HEK293 (cell line): ENCODE data around the gene TMEM179.

Source experiments
- CTCF ChIA-PET: fragments of 350-600 bp; formaldehyde crosslinking; extraction: SDS; loops from one replicate; lab custom pipeline; 2021; ENCODE audit warnings: antibody characterized with exemption; lab: Yijun Ruan, JAX
- POLR2A ChIA-PET: fragments of 300-600 bp; formaldehyde crosslinking; extraction: SDS; loops from one replicate; lab custom pipeline; 2020; ENCODE audit warnings: antibody characterized with exemption, inconsistent platforms; lab: Yijun Ruan, JAX
- H3K27ac ChIP-seq: fragments of 200-500 bp; sonication (Bioruptor generic); 2 replicates; pipeline ENCODE4 v1.5.1; 2014; ENCODE audit warnings: low read depth, low read length, control low read depth, inconsistent platforms; ENCODE audit errors: extremely low read depth
- H3K36me3 ChIP-seq, 2 experiments: fragments of 200-500 bp in 1 of 2; sonication (Bioruptor generic) in 1 of 2; 1 replicate in 1 of 2; 2 replicates in 1 of 2; pipeline ENCODE4 v1.5.1; 2014 to 2017; ENCODE audit warnings: inconsistent platforms in 2 of 2, low read length in 2 of 2; ENCODE audit not compliant: control insufficient read depth in 2 of 2, insufficient read depth in 1 of 2
- H3K4me1 ChIP-seq: fragments of 200-500 bp; sonication (Bioruptor generic); 2 replicates; pipeline ENCODE4 v1.5.1; 2014; ENCODE audit warnings: mild to moderate bottlenecking, low read length, inconsistent platforms; ENCODE audit not compliant: control insufficient read depth, insufficient read depth
- H3K4me3 ChIP-seq: 2 replicates; pipeline ENCODE4 v1.5.1; 2011; ENCODE audit warnings: low read depth, mild to moderate bottlenecking, control low read depth, low read length, moderate library complexity
- H3K9me3 ChIP-seq: fragments of 200-500 bp; sonication (Bioruptor generic); 2 replicates; pipeline ENCODE4 v1.5.1; 2014; ENCODE audit warnings: low read depth, low read length, inconsistent platforms; ENCODE audit not compliant: control insufficient read depth, insufficient read depth
- ELK4 ChIP-seq: IDR thresholded peaks from 2 replicates; pipeline ENCODE4 v1.6.1; 2011; ENCODE audit warnings: mild to moderate bottlenecking, low read depth, low read length, borderline replicate concordance
- GFI1B ChIP-seq: fragments of 450-650 bp; formaldehyde crosslinking; IDR thresholded peaks from 2 replicates; pipeline ENCODE4 v1.5.1; 2016; ENCODE audit warnings: missing biosample characterization, missing genetic modification characterization
- HOXA7 ChIP-seq: sonication (generic); formaldehyde crosslinking; IDR thresholded peaks from 2 replicates; pipeline ENCODE4 v1.8.1; 2022; ENCODE audit warnings: missing genetic modification reagents, borderline replicate concordance
- KLF9 ChIP-seq: fragments of 450-650 bp; formaldehyde crosslinking; IDR thresholded peaks from 2 replicates; pipeline ENCODE4 v1.5.1; 2016; ENCODE audit warnings: missing biosample characterization, missing genetic modification characterization, low read depth
- MEIS1 ChIP-seq: sonication (generic); formaldehyde crosslinking; IDR thresholded peaks from 2 replicates; pipeline ENCODE4 v1.8.1; 2022; ENCODE audit warnings: missing genetic modification reagents, mild to moderate bottlenecking, borderline replicate concordance
- SCRT2 ChIP-seq: fragments of 450-650 bp; formaldehyde crosslinking; IDR thresholded peaks from 2 replicates; pipeline ENCODE4 v1.5.1; 2016; ENCODE audit warnings: missing biosample characterization, missing genetic modification characterization
- ZBTB49 ChIP-seq: fragments of 450-650 bp; formaldehyde crosslinking; IDR thresholded peaks from 2 replicates; pipeline ENCODE4 v1.5.1; 2016; ENCODE audit warnings: missing biosample characterization, missing genetic modification characterization, low read depth
- ZNF133 ChIP-seq: fragments of 450-650 bp; formaldehyde crosslinking; IDR thresholded peaks from 2 replicates; pipeline ENCODE4 v1.5.1; 2016; ENCODE audit warnings: missing biosample characterization, missing genetic modification characterization
- ZNF157 ChIP-seq: fragments of 450-650 bp; formaldehyde crosslinking; IDR thresholded peaks from 2 replicates; pipeline ENCODE4 v1.5.1; 2016; ENCODE audit warnings: missing biosample characterization, missing genetic modification characterization
- ZNF175 ChIP-seq: fragments of 450-650 bp; formaldehyde crosslinking; IDR thresholded peaks from 2 replicates; pipeline ENCODE4 v1.5.1; 2016; ENCODE audit warnings: missing biosample characterization, missing genetic modification characterization
- ZNF274 ChIP-seq, 2 experiments: fragments of 200-500 bp in 1 of 2; fragments of 450-650 bp in 1 of 2; sonication (Bioruptor generic) in 1 of 2; formaldehyde crosslinking in 1 of 2; IDR thresholded peaks; 2 replicates each; pipeline versions ENCODE4 v1.5.1 to v1.6.1; 2014 to 2016; ENCODE audit warnings: borderline replicate concordance in 1 of 2, inconsistent platforms in 1 of 2, low read length in 1 of 2, missing biosample characterization in 1 of 2, missing genetic modification characterization in 1 of 2
- ZNF324 ChIP-seq: fragments of 450-650 bp; formaldehyde crosslinking; IDR thresholded peaks from 2 replicates; pipeline ENCODE4 v1.5.1; 2016; ENCODE audit warnings: missing biosample characterization, missing genetic modification characterization
- ZNF37A ChIP-seq: fragments of 450-650 bp; IDR thresholded peaks from 2 replicates; pipeline ENCODE4 v1.5.1; 2018; ENCODE audit warnings: missing biosample characterization, missing genetic modification characterization
- ZNF510 ChIP-seq: fragments of 450-650 bp; formaldehyde crosslinking; IDR thresholded peaks from 2 replicates; pipeline ENCODE4 v1.5.1; 2018; ENCODE audit warnings: mild to moderate bottlenecking, missing genetic modification characterization, missing biosample characterization; ENCODE audit not compliant: insufficient replicate concordance
- ZNF548 ChIP-seq: fragments of 450-650 bp; formaldehyde crosslinking; IDR thresholded peaks from 2 replicates; pipeline ENCODE4 v1.5.1; 2016; ENCODE audit warnings: missing biosample characterization, missing genetic modification characterization
- ZNF621 ChIP-seq: fragments of 450-650 bp; formaldehyde crosslinking; IDR thresholded peaks from 2 replicates; pipeline ENCODE4 v1.5.1; 2017; ENCODE audit warnings: missing biosample characterization, missing genetic modification characterization
- ZNF639 ChIP-seq: fragments of 450-650 bp; formaldehyde crosslinking; IDR thresholded peaks from 2 replicates; pipeline ENCODE4 v1.5.1; 2016; ENCODE audit warnings: missing biosample characterization, missing genetic modification characterization
- ZNF660 ChIP-seq: fragments of 450-650 bp; IDR thresholded peaks from 2 replicates; pipeline ENCODE4 v1.5.1; 2018; ENCODE audit warnings: missing biosample characterization, mild to moderate bottlenecking, missing genetic modification characterization
- ZNF776 ChIP-seq: fragments of 450-650 bp; formaldehyde crosslinking; IDR thresholded peaks from 2 replicates; pipeline ENCODE4 v1.5.0; 2017; ENCODE audit warnings: missing biosample characterization, missing genetic modification characterization, borderline replicate concordance
- ZNF785 ChIP-seq: fragments of 450-650 bp; formaldehyde crosslinking; IDR thresholded peaks from 2 replicates; pipeline ENCODE4 v1.5.1; 2016; ENCODE audit warnings: missing biosample characterization, missing genetic modification characterization
- ZNF837 ChIP-seq: fragments of 450-650 bp; formaldehyde crosslinking; IDR thresholded peaks from 2 replicates; pipeline ENCODE4 v1.5.1; 2016; ENCODE audit warnings: missing biosample characterization, missing genetic modification characterization
- TF ChIP-seq, protein P1 (sequence below): fragments of 450-650 bp; formaldehyde crosslinking; IDR thresholded peaks from 2 replicates; pipeline ENCODE4 v1.5.1; 2016; ENCODE audit warnings: missing biosample characterization, missing genetic modification characterization
- TF ChIP-seq, protein P2 (sequence below): fragments of 450-650 bp; formaldehyde crosslinking; IDR thresholded peaks from 2 replicates; pipeline ENCODE4 v1.5.1; 2016; ENCODE audit warnings: missing biosample characterization, missing genetic modification characterization
- TF ChIP-seq, protein P3 (sequence below): fragments of 450-650 bp; formaldehyde crosslinking; IDR thresholded peaks from 2 replicates; pipeline ENCODE4 v1.5.1; 2017; ENCODE audit warnings: missing biosample characterization, missing genetic modification characterization

The TMEM179 gene

GRCh38 chr14:104571246-104571645, 33.3 kb downstream of the TMEM179 start (continued):
- TF ChIP-seq, protein P1, sequence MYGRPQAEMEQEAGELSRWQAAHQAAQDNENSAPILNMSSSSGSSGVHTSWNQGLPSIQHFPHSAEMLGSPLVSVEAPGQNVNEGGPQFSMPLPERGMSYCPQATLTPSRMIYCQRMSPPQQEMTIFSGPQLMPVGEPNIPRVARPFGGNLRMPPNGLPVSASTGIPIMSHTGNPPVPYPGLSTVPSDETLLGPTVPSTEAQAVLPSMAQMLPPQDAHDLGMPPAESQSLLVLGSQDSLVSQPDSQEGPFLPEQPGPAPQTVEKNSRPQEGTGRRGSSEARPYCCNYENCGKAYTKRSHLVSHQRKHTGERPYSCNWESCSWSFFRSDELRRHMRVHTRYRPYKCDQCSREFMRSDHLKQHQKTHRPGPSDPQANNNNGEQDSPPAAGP (tag by site-specific recombination), result no peak
- no peak for TF ChIP-seq ZNF621 (tag by site-specific recombination)
- no peak for TF ChIP-seq ZBTB49
- TF ChIP-seq ZNF133, result no peak

DNA sequence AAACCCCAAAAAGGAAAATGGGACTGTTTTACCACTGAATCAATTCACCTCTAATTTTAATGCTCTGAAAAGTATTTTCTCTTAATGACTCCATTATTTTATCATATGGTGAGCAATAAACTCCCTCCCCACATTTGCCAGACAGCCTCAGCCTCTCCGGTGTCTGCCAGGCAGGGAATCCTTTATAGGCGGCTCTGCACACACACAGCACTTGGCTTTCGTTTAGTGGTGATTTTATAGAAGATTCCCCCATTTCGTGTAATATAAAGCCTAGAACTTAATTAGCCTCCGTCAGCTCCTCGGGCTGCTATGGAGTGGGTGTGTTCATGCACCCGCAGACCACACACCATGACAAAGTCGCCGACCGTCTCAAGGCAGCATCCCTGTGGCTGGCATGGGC, 35.1 kb downstream of the TMEM179 start:
- Histone ChIP-seq H3K36me3 (no peaks in the 10 kb centered on the region), H3K4me1 (no peaks in the 10 kb centered on the region), H3K9me3 (no peaks in the 10 kb centered on the region), H3K4me3 (no peak overlapping the region), H3K27ac (no peak overlapping the region)
- ChIA-PET CTCF (interaction anchor here (0.6 kb wide), 1 partner anchor 11 kb away, joined by 3 read pairs; no protein-coding TSS in a partner anchor), POLR2A (no interaction called here)
- TF ChIP-seq ZNF274 (IDR thresholded peaks at IDR 0.05; ENCODE audit: low read length) (no peak), ZNF274 (tag by site-specific recombination; IDR thresholded peaks at IDR 0.05; ENCODE audit: borderline replicate concordance) (no peak), ZNF785 (tag by site-specific recombination) (no peak), ZNF157 (tag by site-specific recombination) (no peak), ZNF660 (no peak), ZNF548 (tag by site-specific recombination) (no peak), ZNF837 (tag by site-specific recombination) (no peak), MEIS1 (CRISPR knock-in tag) (no peak), ZNF37A (tag by site-specific recombination) (no peak), ZNF175 (tag by site-specific recombination) (no peak), ZNF510 (tag by site-specific recombination) (no peak)
- TF ChIP-seq, protein P2, sequence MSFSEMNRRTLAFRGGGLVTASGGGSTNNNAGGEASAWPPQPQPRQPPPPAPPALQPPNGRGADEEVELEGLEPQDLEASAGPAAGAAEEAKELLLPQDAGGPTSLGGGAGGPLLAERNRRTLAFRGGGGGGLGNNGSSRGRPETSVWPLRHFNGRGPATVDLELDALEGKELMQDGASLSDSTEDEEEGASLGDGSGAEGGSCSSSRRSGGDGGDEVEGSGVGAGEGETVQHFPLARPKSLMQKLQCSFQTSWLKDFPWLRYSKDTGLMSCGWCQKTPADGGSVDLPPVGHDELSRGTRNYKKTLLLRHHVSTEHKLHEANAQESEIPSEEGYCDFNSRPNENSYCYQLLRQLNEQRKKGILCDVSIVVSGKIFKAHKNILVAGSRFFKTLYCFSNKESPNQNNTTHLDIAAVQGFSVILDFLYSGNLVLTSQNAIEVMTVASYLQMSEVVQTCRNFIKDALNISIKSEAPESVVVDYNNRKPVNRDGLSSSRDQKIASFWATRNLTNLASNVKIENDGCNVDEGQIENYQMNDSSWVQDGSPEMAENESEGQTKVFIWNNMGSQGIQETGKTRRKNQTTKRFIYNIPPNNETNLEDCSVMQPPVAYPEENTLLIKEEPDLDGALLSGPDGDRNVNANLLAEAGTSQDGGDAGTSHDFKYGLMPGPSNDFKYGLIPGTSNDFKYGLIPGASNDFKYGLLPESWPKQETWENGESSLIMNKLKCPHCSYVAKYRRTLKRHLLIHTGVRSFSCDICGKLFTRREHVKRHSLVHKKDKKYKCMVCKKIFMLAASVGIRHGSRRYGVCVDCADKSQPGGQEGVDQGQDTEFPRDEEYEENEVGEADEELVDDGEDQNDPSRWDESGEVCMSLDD, result no peak

DNA sequence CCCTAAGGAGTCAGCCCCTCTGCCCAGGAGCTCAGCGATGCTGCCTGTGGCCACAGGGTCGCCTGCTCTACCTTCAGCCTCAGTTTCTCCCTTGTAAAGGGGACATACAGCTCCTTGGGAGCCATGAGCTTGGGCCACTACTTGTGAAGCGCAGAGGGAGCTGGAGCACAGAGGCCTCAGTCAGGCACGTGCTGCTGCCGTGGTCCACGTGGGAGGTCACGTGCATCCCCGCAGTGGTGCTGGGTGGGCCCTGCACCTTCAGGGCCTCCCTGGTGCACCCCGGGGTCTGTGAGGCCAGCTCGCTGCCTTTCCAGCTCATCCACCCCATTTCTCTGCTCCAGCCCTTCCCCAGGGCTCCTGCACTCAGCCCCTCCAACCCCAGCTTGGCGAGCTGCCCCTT, 36.0 kb downstream of the TMEM179 start:
- no peak for TF ChIP-seq SCRT2
- TF ChIP-seq ZNF639 (tag by site-specific recombination), result no peak
- no peak for TF ChIP-seq ZNF776 (tag by site-specific recombination)
- TF ChIP-seq ZNF37A (tag by site-specific recombination), result no peak
- TF ChIP-seq ELK4, result no peak
- no peak for TF ChIP-seq KLF9 (tag by site-specific recombination)
- TF ChIP-seq GFI1B, result no peak
- TF ChIP-seq, protein P3, sequence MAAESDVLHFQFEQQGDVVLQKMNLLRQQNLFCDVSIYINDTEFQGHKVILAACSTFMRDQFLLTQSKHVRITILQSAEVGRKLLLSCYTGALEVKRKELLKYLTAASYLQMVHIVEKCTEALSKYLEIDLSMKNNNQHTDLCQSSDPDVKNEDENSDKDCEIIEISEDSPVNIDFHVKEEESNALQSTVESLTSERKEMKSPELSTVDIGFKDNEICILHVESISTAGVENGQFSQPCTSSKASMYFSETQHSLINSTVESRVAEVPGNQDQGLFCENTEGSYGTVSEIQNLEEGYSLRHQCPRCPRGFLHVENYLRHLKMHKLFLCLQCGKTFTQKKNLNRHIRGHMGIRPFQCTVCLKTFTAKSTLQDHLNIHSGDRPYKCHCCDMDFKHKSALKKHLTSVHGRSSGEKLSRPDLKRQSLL, result no peak
- TF ChIP-seq ZNF324 (tag by site-specific recombination), result no peak
- no peak for TF ChIP-seq HOXA7 (CRISPR knock-in tag)
- TF ChIP-seq, all 188 proteins: peak for 0
- CTCF ChIA-PET, result interaction anchor here (0.7 kb wide), 1 partner anchor 648 kb away, joined by 3 read pairs; no protein-coding TSS in a partner anchor
- H3K4me3 ChIP-seq, result no peak overlapping the region
- POLR2A ChIA-PET, result no interaction called here
- H3K9me3 ChIP-seq, result no peaks in the 10 kb centered on the region
- no peaks in the 10 kb centered on the region for H3K36me3 ChIP-seq
- no peak overlapping the region for H3K27ac ChIP-seq
- H3K4me1 ChIP-seq, result no peaks in the 10 kb centered on the region
